H1 (cell line): ENCODE measurements around the gene SKAP1. TPM values are rescaled to one million over a fixed set of nuclear protein-coding genes. Genes with fewer than 3 reads are reported as not detected.

Experiments
- CTCF ChIA-PET: fragments of 300-600 bp; sonication (Branson Sonifier 250); formaldehyde crosslinking; loops from one replicate; lab custom pipeline; 2021; ENCODE audit not compliant: partially characterized antibody; lab: Charles Lee
- POLR2A ChIA-PET: fragments of 300-600 bp; sonication (Branson Sonifier 250); formaldehyde crosslinking; loops from one replicate; lab custom pipeline; 2021; ENCODE audit warnings: inconsistent platforms; ENCODE audit not compliant: partially characterized antibody; lab: Charles Lee
- DNase-seq, 2 experiments: peaks; one replicate each; pipeline versions ENCODE4 v3.0.0 to v3.0.0-alpha.2; 2010 to 2022; ENCODE audit warnings: low spot score in 2 of 2, low read depth in 1 of 2, mixed read lengths in 1 of 2
- FAIRE-seq: peaks from 2 replicates; lab custom pipeline; 2011; peaks lifted over from hg19 to GRCh38; lab: Jason Lieb, UNC
- H2AFZ ChIP-seq: 2 replicates; pipeline ENCODE4 v1.8.1; 2012; ENCODE audit warnings: low read length, inconsistent platforms
- H2AK5ac ChIP-seq: 2 replicates; pipeline ENCODE4 v1.6.1; 2013; ENCODE audit warnings: low read depth, low read length
- H2BK120ac ChIP-seq: replicated peaks from 2 replicates; pipeline ENCODE3; 2013; ENCODE audit warnings: low read depth, low read length, inconsistent platforms
- H2BK12ac ChIP-seq: 2 replicates; pipeline ENCODE4 v1.6.1; 2013; ENCODE audit warnings: low read depth, low read length
- H2BK15ac ChIP-seq: 2 replicates; pipeline ENCODE4 v1.6.1; 2013; ENCODE audit warnings: low read length
- H2BK20ac ChIP-seq: 2 replicates; pipeline ENCODE4 v1.6.1; 2013; ENCODE audit warnings: low read length
- H2BK5ac ChIP-seq: 2 replicates; pipeline ENCODE4 v1.6.1; 2013; ENCODE audit warnings: low read depth, low read length
- H3K14ac ChIP-seq: 2 replicates; pipeline ENCODE4 v1.6.1; 2013; ENCODE audit warnings: inconsistent platforms; ENCODE audit not compliant: insufficient read length
- H3K18ac ChIP-seq: 2 replicates; pipeline ENCODE4 v1.6.1; 2013; ENCODE audit warnings: low read length; ENCODE audit errors: extremely low read depth
- H3K23ac ChIP-seq: 2 replicates; pipeline ENCODE4 v1.6.1; 2013; ENCODE audit warnings: inconsistent platforms; ENCODE audit not compliant: insufficient read length
- H3K23me2 ChIP-seq: 2 replicates; pipeline ENCODE4 v1.6.1; 2013; ENCODE audit warnings: low read depth, low read length
- H3K27ac ChIP-seq: 2 replicates; pipeline ENCODE4 v1.6.1; 2011; ENCODE audit warnings: low read depth, low read length, inconsistent platforms
- H3K27me3 ChIP-seq, 4 experiments: replicated peaks in 1 of 4; 1 replicate in 1 of 4; 2 replicates in 3 of 4; pipeline versions ENCODE4 v1.6.1 to v1.8.1; 2011 to 2013; ENCODE audit warnings: low read length in 3 of 4, mild to moderate bottlenecking in 3 of 4, inconsistent platforms in 2 of 4, mixed read lengths in 2 of 4, moderate library complexity in 1 of 4; ENCODE audit not compliant: control insufficient read depth in 3 of 4, insufficient read depth in 3 of 4; ENCODE audit errors: extremely low read depth in 1 of 4
- H3K36me3 ChIP-seq, 4 experiments: 2 replicates each; pipeline versions ENCODE4 v1.6.1 to v1.8.1; 2011 to 2013; ENCODE audit warnings: mild to moderate bottlenecking in 4 of 4, low read length in 3 of 4, moderate library complexity in 2 of 4, control low read depth in 1 of 4, inconsistent platforms in 1 of 4; ENCODE audit not compliant: insufficient read depth in 4 of 4, control insufficient read depth in 2 of 4
- H3K4ac ChIP-seq: replicated peaks from 2 replicates; pipeline ENCODE3; 2013; ENCODE audit warnings: low read length, low read depth, mixed read lengths, inconsistent platforms; ENCODE audit not compliant: insufficient read length
- H3K4me1 ChIP-seq, 4 experiments: replicated peaks in 1 of 4; 1 replicate in 1 of 4; 2 replicates in 3 of 4; pipeline versions ENCODE4 v1.6.1 to v1.8.1; 2011 to 2013; ENCODE audit warnings: low read length in 3 of 4, inconsistent platforms in 2 of 4, mixed read lengths in 1 of 4; ENCODE audit not compliant: insufficient read depth in 4 of 4, control insufficient read depth in 3 of 4
- H3K4me2 ChIP-seq, 2 experiments: 2 replicates each; pipeline versions ENCODE4 v1.6.1 to v1.8.1; 2011 to 2013; ENCODE audit warnings: low read depth in 2 of 2, low read length in 2 of 2, control low read depth in 1 of 2, inconsistent platforms in 1 of 2, mild to moderate bottlenecking in 1 of 2; ENCODE audit not compliant: insufficient read depth in 1 of 2
- H3K4me3 ChIP-seq, 4 experiments: fragments of 200-600, 300-600 bp in 1 of 4; sonication (generic), shearing (Covaris generic), sonication (Bioruptor Twin) in 1 of 4; 2 replicates each; pipeline versions ENCODE4 v1.5.1 to v1.8.1; 2011 to 2016; ENCODE audit warnings: low read length in 4 of 4, low read depth in 3 of 4, control low read depth in 2 of 4, inconsistent platforms in 2 of 4, mild to moderate bottlenecking in 2 of 4, mixed read lengths in 1 of 4, moderate library complexity in 1 of 4; ENCODE audit not compliant: insufficient read depth in 2 of 4; ENCODE audit errors: extremely low read depth in 1 of 4
- H3K56ac ChIP-seq: replicated peaks from 2 replicates; pipeline ENCODE3; 2013; ENCODE audit warnings: low read depth, mild to moderate bottlenecking, mixed read lengths, low read length, inconsistent platforms; ENCODE audit not compliant: insufficient read length
- H3K79me1 ChIP-seq: 2 replicates; pipeline ENCODE4 v1.6.1; 2013; ENCODE audit warnings: low read depth, low read length, control low read depth
- H3K79me2 ChIP-seq, 2 experiments: 2 replicates each; pipeline versions ENCODE4 v1.6.1 to v1.8.1; 2012 to 2013; ENCODE audit warnings: low read length in 2 of 2, mild to moderate bottlenecking in 2 of 2, inconsistent platforms in 1 of 2; ENCODE audit not compliant: insufficient read depth in 2 of 2, control insufficient read depth in 1 of 2
- H3K9ac ChIP-seq, 4 experiments: replicated peaks in 1 of 4; 1 replicate in 1 of 4; 2 replicates in 3 of 4; pipeline versions ENCODE4 v1.6.1 to v1.8.1; 2011 to 2013; ENCODE audit warnings: low read depth in 3 of 4, low read length in 3 of 4, control low read depth in 2 of 4, mild to moderate bottlenecking in 2 of 4, moderate library complexity in 2 of 4, inconsistent platforms in 1 of 4; ENCODE audit errors: extremely low read depth in 1 of 4
- H3K9me3 ChIP-seq, 2 experiments: 2 replicates each; pipeline versions ENCODE4 v1.6.1 to v1.8.1; 2012 to 2013; ENCODE audit warnings: mild to moderate bottlenecking in 2 of 2, moderate library complexity in 2 of 2, control low read depth in 1 of 2, inconsistent platforms in 1 of 2, low read depth in 1 of 2, low read length in 1 of 2, mixed read lengths in 1 of 2; ENCODE audit not compliant: insufficient read depth in 2 of 2
- H4K20me1 ChIP-seq, 2 experiments: replicated peaks in 1 of 2; 2 replicates each; pipeline versions ENCODE3 to v1.8.1; 2011 to 2013; ENCODE audit warnings: inconsistent platforms in 2 of 2, low read length in 2 of 2, mild to moderate bottlenecking in 1 of 2; ENCODE audit not compliant: insufficient read depth in 2 of 2, control insufficient read depth in 1 of 2
- H4K5ac ChIP-seq: 2 replicates; pipeline ENCODE4 v1.6.1; 2013; ENCODE audit warnings: low read length, low read depth, mixed read lengths, inconsistent platforms; ENCODE audit not compliant: insufficient read length
- H4K8ac ChIP-seq: 2 replicates; pipeline ENCODE4 v1.8.0; 2013; ENCODE audit warnings: mild to moderate bottlenecking, moderate library complexity, low read length, inconsistent platforms; ENCODE audit not compliant: insufficient read depth; ENCODE audit errors: extremely low read depth
- H4K91ac ChIP-seq: replicated peaks from 2 replicates; pipeline ENCODE3; 2013; ENCODE audit warnings: low read length, mixed read lengths, inconsistent platforms; ENCODE audit not compliant: insufficient read length
- EZH2 ChIP-seq: fragments of 200-600 bp; sonication (generic); IDR thresholded peaks from 2 replicates; pipeline ENCODE4 v1.7.1; 2012; ENCODE audit warnings: low read depth, mild to moderate bottlenecking, moderate library complexity, low read length, inconsistent platforms; ENCODE audit not compliant: severe bottlenecking
- HDAC6 ChIP-seq: IDR thresholded peaks from one replicate; pipeline ENCODE4 v1.7.1; 2012; ENCODE audit warnings: low read depth, mild to moderate bottlenecking, inconsistent platforms, low read length, moderate library complexity
- MAFK ChIP-seq: IDR thresholded peaks from 2 replicates; pipeline ENCODE4 v1.6.1; 2012; ENCODE audit warnings: low read depth, mild to moderate bottlenecking, improper control_type of control experiment, low read length
- POLR2AphosphoS5 ChIP-seq: IDR thresholded peaks from 2 replicates; pipeline ENCODE4 v1.6.1; 2011; ENCODE audit warnings: low read depth, low read length
- RBBP5 ChIP-seq: IDR thresholded peaks from 2 replicates; pipeline ENCODE4 v1.7.1; 2012; ENCODE audit warnings: low read depth, mild to moderate bottlenecking, inconsistent platforms, low read length, moderate library complexity, borderline replicate concordance
- TEAD4 ChIP-seq: IDR thresholded peaks from 2 replicates; pipeline ENCODE4 v1.6.1; 2012; ENCODE audit warnings: low read depth, low read length, inconsistent platforms, mixed read lengths
- WGBS, 2 experiments: shearing (Covaris generic) in 1 of 2; methylation state at CpG; one replicate each; pipeline versions ENCODE4 v1.1.6 to v1.1.7; 2013 to 2015; ENCODE audit warnings: low lambda C conversion rate in 2 of 2, mixed read lengths in 2 of 2, inconsistent platforms in 1 of 2, low coverage in 1 of 2, missing lambda C conversion rate in 1 of 2; ENCODE audit not compliant: insufficient replicate concordance in 2 of 2, insufficient coverage in 1 of 2, insufficient read length in 1 of 2; ENCODE audit errors: extremely low coverage in 1 of 2, missing lambda C conversion rate in 1 of 2; 5-methylcytosine and 5-hydroxymethylcytosine counted together
- polyA plus RNA-seq, 7 experiments: library from polyadenylated mRNA; depleted of rRNA in 3 of 7; stranded (reverse) in 5 of 7; unstranded in 2 of 7; fragments of >200 nt in 5 of 7; fragments of 200-250 nt in 2 of 7; gene quantifications; 1 replicate in 5 of 7; 2 replicates in 1 of 7; 4 replicates in 1 of 7; pipeline versions ENCODE4 v1.2.1 to v1.2.3, GENCODE V29; 2011 to 2013; ENCODE audit warnings: missing spikeins in 2 of 7, mixed read lengths in 2 of 7
- total RNA-seq: library from RNA; stranded (reverse); fragmentation: NEBNext Ultra II Directional; extraction: Animal tissue kit (Norgen Biotek cat#: 25700); gene quantifications from 2 replicates; pipeline ENCODE4 v1.2.1, GENCODE V29; 2021

The SKAP1 gene
- total and polyA plus RNA-seq, 2 of the 8 experiments (the other 6 are each of a cell fraction or from before 2014, with no cell fraction given): not detected

- H3K9ac ChIP-seq: no peak overlapping the region
- CTCF ChIA-PET: interaction anchor here (0.7 to 7.7 kb wide), 6 partner anchors 12 to 378 kb away, joined by 3 to 42 read pairs (median 4); no protein-coding TSS in a partner anchor
- no peaks in the 10 kb centered on the region for H3K36me3 ChIP-seq
- H3K23me2 ChIP-seq: no peaks in the 10 kb centered on the region
- no peak overlapping the region for H2AK5ac ChIP-seq
- H3K4me2 ChIP-seq: no peak overlapping the region
- POLR2A ChIA-PET: interaction anchor here (0.8 to 1.7 kb wide), 2 partner anchors 8 to 13 kb away, joined by 3 read pairs; no protein-coding TSS in a partner anchor
- no peak overlapping the region for H3K23ac ChIP-seq
- H4K91ac ChIP-seq: no peak overlapping the region
- H3K56ac ChIP-seq: no peak overlapping the region
- H3K27ac ChIP-seq: no peak overlapping the region
- H2BK12ac ChIP-seq: no peak overlapping the region
- no peak overlapping the region for H3K14ac ChIP-seq
- H3K79me2 ChIP-seq: no peaks in the 10 kb centered on the region
- no peak for FAIRE-seq
- H3K9me3 ChIP-seq: no peaks in the 10 kb centered on the region
- no peak overlapping the region for H2AFZ ChIP-seq
- H2BK5ac ChIP-seq: no peak overlapping the region
- H2BK20ac ChIP-seq: no peak overlapping the region
- H3K27me3 ChIP-seq: no peaks in the 10 kb centered on the region
- no peak overlapping the region for H4K5ac ChIP-seq
- H3K79me1 ChIP-seq: no peaks in the 10 kb centered on the region
- 79% methylated on average over 1 of the region's 1 CpG; no CpG with 5 or more reads in 1 of the 2 experiments for WGBS, 2 experiments
- no peak overlapping the region for H2BK120ac ChIP-seq
- H4K8ac ChIP-seq: no peak overlapping the region
- H4K20me1 ChIP-seq: no peaks in the 10 kb centered on the region
- no peak overlapping the region for H3K18ac ChIP-seq
- no peak overlapping the region for H3K4ac ChIP-seq
- no peak overlapping the region for H2BK15ac ChIP-seq
- H3K4me3 ChIP-seq: no peak overlapping the region
- no peak for DNase-seq
- H3K4me1 ChIP-seq: peaks cover 0 to 8% (median 2%) of the 10 kb centered on the region in 4 experiments; a peak in 2 of 7 replicates
- TF ChIP-seq EZH2: no peak
- no peak for TF ChIP-seq MAFK
- no peak for TF ChIP-seq TEAD4
- TF ChIP-seq POLR2AphosphoS5: no peak
- no peak for TF ChIP-seq HDAC6
- TF ChIP-seq RBBP5: no peak
Measured at GRCh38 chr17:48241131-48241591, 188.9 kb downstream of the SKAP1 start.
